BJ (cell line): ENCODE measurements around the gene CROCC. TPM values are rescaled to one million over a fixed set of nuclear protein-coding genes. Genes with fewer than 3 reads are reported as not detected.
"Not testable (repeated sequence)": the region's sequence is repeated elsewhere in the genome, so short reads cannot be mapped to it uniquely, and the experiment has no call there.

Experiments used
- CTCF ChIA-PET: fragments of 350-600 bp; formaldehyde crosslinking; extraction: SDS; loops from one replicate; lab custom pipeline; 2021; ENCODE audit warnings: antibody characterized with exemption, inconsistent platforms; lab: Yijun Ruan, JAX
- POLR2A ChIA-PET: fragments of 300-600 bp; sonication (Branson Sonifier 250); formaldehyde crosslinking; extraction: SDS; loops from one replicate; lab custom pipeline; 2021; ENCODE audit warnings: antibody characterized with exemption; lab: Charles Lee
- DNase-seq: peaks from one replicate; pipeline ENCODE4 v3.0.0-alpha.2; 2011; ENCODE audit warnings: low read depth
- H3K27me3 ChIP-seq: 2 replicates; pipeline ENCODE4 v1.6.0; 2011; ENCODE audit warnings: low read length; ENCODE audit not compliant: control insufficient read depth, insufficient read depth
- H3K36me3 ChIP-seq: 2 replicates; pipeline ENCODE4 v1.5.1; 2011; ENCODE audit warnings: low read length; ENCODE audit not compliant: control insufficient read depth, insufficient read depth
- H3K4me3 ChIP-seq: 2 replicates; pipeline ENCODE4 v1.5.1; 2011; ENCODE audit warnings: low read depth, mild to moderate bottlenecking, control low read depth, low read length
- polyA plus RNA-seq: library from polyadenylated mRNA; depleted of rRNA; stranded (reverse); fragments of >200 nt; gene quantifications from 2 replicates; pipeline ENCODE4 v1.2.3, GENCODE V29; 2011
- TF ChIP-seq, protein P1 (sequence below): IDR thresholded peaks from 2 replicates; pipeline ENCODE4 v1.5.1; 2011; ENCODE audit warnings: low read depth, mild to moderate bottlenecking, control low read depth, inconsistent platforms, low read length, moderate library complexity; ENCODE audit not compliant: insufficient read depth

CROCC gene
- polyA plus RNA-seq, 1 experiment, result 12.1 TPM

DNA sequence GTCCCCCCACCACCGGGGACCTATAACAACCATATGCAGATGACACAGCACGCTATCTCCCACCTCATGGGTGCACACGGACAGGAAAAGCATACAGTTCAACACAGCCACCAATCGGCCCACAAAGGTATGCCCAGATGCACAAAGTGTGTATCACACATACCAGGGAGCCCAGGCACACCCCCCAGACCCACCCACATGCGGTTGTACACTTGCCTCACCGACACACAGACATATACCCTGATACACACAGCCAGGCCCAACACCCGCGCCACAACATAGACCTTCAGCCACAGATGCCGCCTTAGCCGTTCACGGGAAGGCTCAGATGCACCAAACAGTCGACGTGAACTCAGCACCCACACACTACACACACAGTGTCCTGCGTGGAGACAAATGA, 5.5 kb downstream of the CROCC start:
- Histone ChIP-seq H3K36me3 (no peaks in the 10 kb centered on the region), H3K4me3 (no peak overlapping the region), H3K27me3 (no peaks in the 10 kb centered on the region)
- ChIA-PET CTCF (no interaction called here), POLR2A (no interaction called here)
- no peak for DNase-seq
- TF ChIP-seq, protein P1, sequence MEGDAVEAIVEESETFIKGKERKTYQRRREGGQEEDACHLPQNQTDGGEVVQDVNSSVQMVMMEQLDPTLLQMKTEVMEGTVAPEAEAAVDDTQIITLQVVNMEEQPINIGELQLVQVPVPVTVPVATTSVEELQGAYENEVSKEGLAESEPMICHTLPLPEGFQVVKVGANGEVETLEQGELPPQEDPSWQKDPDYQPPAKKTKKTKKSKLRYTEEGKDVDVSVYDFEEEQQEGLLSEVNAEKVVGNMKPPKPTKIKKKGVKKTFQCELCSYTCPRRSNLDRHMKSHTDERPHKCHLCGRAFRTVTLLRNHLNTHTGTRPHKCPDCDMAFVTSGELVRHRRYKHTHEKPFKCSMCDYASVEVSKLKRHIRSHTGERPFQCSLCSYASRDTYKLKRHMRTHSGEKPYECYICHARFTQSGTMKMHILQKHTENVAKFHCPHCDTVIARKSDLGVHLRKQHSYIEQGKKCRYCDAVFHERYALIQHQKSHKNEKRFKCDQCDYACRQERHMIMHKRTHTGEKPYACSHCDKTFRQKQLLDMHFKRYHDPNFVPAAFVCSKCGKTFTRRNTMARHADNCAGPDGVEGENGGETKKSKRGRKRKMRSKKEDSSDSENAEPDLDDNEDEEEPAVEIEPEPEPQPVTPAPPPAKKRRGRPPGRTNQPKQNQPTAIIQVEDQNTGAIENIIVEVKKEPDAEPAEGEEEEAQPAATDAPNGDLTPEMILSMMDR, result no peak

DNA sequence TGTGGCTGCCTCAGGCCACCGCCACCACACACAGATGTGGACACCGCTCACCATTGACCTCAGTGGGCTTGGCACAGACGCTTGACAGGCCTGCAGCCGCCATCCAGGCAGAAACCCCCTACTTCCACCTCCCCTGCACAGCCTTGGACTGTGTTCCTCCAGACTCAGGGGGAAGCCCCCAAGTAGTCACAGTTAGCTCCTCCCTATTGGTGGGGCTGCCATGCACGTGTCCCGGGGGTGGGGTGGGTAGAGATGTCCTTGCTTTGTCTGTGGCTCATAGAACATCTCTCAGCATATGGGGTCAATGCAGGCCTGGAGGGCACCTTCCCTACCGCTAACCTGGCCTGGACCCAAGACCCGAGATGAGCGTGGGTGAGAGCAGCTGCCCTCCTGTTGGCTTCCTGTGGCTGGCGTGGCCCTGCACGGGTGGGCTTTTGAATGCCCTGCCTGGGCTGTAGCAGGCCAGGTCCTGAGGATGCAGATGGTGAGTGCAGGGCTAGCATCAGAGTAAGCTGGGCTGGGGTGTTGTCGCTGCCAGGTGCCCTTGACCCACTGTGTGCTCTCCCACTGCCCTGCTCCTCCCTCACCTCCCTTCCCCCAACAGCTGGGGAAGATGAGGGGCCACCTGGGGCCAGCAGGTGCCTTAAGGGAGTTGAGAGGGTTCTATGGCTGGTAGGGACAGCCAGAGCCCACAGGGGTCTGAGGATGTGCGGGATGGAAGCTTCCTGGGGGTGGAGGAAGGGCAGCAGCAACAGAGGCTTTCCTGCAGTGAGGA, 6.2 kb downstream of the CROCC start:
- TF ChIP-seq, protein P1, result no peak
- POLR2A ChIA-PET, result no interaction called here
- Histone ChIP-seq H3K4me3 (no peak overlapping the region), H3K27me3 (no peaks in the 10 kb centered on the region), H3K36me3 (no peaks in the 10 kb centered on the region)
- DNase-seq, result no peak
- CTCF ChIA-PET, result no interaction called here

DNA sequence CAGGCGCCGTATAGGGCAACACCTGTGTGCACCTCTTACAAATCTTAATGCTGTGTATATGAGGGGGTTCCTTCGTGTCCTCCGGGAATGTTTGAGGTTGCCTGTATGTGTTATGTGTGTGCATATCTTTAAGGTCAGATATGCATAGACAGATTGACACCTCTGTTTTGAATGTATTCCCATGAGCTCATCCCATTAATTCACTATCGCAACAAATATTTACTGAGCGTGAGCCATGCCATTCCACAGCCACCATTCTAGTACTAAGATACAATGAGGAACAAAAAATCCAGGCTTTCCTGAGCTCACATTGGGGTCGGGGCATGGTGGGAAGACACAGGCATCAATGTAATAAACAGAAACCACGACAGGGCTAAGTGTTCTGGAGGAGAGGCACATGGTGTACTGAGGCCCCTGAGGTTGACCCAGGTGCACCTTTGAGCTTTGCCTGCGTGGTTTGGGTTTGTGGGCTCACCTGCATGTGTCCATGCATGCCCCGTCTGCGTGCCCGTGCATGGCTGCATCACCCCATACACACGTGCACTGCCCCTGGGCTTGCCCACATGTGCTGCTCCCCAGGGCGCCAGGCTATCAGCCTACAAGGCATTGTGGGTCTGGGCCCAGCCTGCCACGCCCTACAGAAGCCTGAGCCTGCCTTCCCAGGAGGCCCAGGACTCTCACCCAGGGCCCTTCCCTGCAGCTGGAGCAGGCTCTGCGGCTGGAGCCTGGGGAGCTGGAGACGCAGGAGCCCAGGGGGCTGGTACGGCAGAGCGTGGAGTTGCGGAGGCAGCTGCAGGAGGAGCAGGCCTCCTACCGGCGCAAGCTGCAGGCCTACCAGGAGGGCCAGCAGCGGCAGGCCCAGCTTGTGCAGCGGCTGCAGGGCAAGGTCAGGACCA, 7.7 kb downstream of the CROCC start:
- H3K36me3 ChIP-seq, H3K27me3 ChIP-seq, DNase-seq, H3K4me3 ChIP-seq, POLR2A ChIA-PET: not testable (repeated sequence)
- CTCF ChIA-PET, result interaction anchor here (0.6 to 2.1 kb wide), 2 partner anchors 26 to 31 kb away, joined by 3 to 5 read pairs; no protein-coding TSS in a partner anchor

DNA sequence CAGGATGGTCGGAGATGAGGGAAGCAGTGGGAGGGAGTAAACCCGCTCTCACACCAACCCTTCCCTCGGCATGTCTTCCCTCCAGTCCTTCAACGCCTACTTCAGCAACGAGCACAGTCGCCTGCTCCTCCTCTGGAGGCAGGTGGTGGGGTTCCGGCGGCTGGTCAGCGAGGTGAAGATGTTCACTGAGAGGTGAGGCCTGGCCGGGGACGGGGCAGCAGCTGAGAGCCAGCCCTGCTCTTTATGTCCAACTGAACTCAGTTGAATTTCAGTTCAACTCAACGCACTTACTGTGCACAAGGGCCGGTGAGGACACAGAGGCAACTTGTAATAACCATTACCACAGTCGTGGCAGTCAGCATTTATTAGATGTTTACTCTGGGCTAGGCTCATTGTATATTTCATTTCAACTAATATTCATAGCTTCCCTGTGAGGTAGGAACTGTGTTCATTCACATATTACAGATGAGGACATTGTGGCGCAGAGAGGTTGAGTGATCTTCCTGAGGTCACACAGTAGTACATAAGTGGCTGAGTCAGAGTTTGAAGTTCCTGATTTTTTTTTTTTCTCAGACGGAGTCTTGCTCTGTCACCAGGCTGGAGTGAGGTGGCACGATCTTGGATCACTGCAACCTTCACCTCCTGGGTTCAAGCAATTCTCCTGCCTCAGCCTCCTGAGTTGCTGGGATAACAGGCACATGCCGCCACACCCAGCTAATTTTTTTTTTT, 9.6 kb downstream of the CROCC start:
- not testable (repeated sequence) for DNase-seq
- CTCF ChIA-PET, result interaction anchor here (1.2 to 2.1 kb wide), 2 partner anchors 20 to 29 kb away, joined by 5 to 6 read pairs; no protein-coding TSS in a partner anchor

DNA sequence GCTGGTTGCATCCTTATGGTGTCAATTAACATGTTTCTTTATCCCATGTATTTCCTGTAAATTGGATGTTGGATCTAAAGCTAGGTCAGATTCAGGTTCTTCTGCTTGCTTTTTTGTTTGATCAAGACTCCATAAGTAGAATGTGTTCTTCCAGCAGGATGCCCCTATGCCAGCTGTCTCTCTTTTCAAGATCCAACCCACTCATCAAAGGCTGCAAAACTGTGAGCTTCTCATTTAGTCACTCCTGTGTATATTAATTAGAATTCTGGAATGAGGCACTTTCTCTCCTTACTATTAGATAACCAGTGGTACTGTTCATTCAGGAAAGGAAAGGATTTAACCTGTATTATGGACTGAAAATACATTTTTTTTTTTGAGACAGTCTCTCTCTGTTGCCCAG, 12.2 kb downstream of the CROCC start:
- H3K36me3 ChIP-seq, DNase-seq, POLR2A ChIA-PET, H3K4me3 ChIP-seq, H3K27me3 ChIP-seq: not testable (repeated sequence)
- CTCF ChIA-PET, result interaction anchor here (1.2 kb wide), 1 partner anchor 313 kb away, joined by 3 read pairs; no protein-coding TSS in a partner anchor

More for the DNA sequence above, 9.6 kb downstream of the CROCC start:
- POLR2A ChIA-PET, H3K27me3 ChIP-seq, H3K4me3 ChIP-seq, H3K36me3 ChIP-seq: not testable (repeated sequence)

DNA sequence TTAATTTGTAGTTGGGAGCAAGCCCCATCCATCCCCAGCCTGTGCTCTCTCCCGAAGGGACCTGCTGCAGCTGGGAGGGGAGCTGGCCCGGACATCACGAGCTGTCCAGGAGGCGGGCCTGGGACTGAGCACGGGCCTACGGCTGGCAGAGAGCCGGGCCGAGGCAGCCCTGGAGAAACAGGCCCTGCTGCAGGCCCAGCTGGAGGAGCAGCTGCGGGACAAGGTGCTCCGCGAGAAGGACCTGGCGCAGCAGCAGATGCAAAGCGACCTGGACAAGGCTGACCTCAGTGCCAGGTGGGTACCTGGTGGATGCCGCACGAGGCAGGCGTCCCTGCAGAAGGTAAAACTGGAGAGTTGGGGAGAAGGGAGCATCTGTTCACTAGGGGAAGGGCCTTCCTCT, 14.8 kb downstream of the CROCC start:
- H3K4me3 ChIP-seq, POLR2A ChIA-PET, H3K27me3 ChIP-seq, H3K36me3 ChIP-seq, DNase-seq: not testable (repeated sequence)
- CTCF ChIA-PET, result interaction anchor here (0.9 to 2.1 kb wide), 4 partner anchors 10 to 333 kb away, joined by 3 to 8 read pairs (median 3); no protein-coding TSS in a partner anchor
